ENCODE results near the gene GABRR2. TPM values are rescaled to one million over a fixed set of nuclear protein-coding genes. Genes with fewer than 3 reads are reported as not detected.

GABRR2 gene
- polyA plus RNA-seq, result 0.55 TPM
- long read RNA-seq, donor 1, result 0 reads
- long read RNA-seq, donor 2, result 0 reads
- long read RNA-seq, donor 3, result 0 reads
- long read RNA-seq, donor 4, result 0 reads
- long read RNA-seq, donor 5, result 0 reads
- long read RNA-seq, donor 6, result 0 reads
- long read RNA-seq, donor 7, result 0 reads
- long read RNA-seq, donor 8, result 0 reads
- long read RNA-seq, donor 9, result 0 reads
- long read RNA-seq, donor 10, result 0 reads
- long read RNA-seq, donor 11, result 0 reads

DNA sequence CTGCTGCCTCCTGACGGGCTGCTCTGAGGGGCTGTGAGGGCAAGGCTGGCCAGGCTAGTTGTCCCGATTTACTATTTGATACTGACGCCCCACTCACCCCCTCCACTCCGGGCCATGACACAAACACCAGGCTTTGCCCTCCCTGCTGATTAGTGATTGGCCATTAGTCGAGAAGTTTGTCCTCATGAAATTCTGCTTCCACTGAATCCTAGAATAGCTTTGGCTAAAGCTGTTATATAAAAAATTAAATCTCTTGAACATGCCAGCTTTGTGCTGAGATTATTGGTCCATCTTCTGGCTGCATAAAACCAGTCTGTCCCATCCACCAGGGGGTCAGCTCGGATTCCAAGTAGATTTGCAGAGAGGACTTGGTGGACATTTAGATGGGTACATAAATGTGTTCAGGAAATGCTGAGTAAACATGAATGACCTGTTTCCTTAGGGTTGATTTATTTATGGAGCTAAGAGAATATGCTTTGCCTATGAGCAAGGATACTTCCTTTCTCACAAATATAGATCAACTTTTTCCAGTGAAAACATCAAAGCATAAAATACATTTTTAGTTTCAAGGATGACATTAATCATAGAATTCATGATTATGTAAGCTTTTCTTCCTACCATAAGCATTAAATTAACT is at the start of gene GABRR2:
Gene GABRR2, minus strand, starts transcription at position 51 of the 637 bp plus-strand sequence. CDS start 134 bp downstream, outside the sequence.
- no peak for DNase-seq
- 100% methylated on average over 1 of the region's 6 CpGs for WGBS (ENCODE audit: insufficient coverage, low lambda C conversion rate)
- Histone ChIP-seq H3K27me3 (ENCODE audit: control insufficient read depth, insufficient read depth, low read length) (no peaks in the 10 kb centered on the region), H3K4me1 (ENCODE audit: control insufficient read depth, insufficient read depth, low read length) (peaks cover 3% of the 10 kb centered on the region), H3K4me3 (ENCODE audit: low read length) (no peak within 1 kb of the TSS), H3K9me3 (ENCODE audit: control insufficient read depth, low read depth, low read length) (no peaks in the 10 kb centered on the region), H3K36me3 (ENCODE audit: control insufficient read depth, insufficient read depth, low read length) (peaks cover 6% of the 10 kb centered on the region), H3K27ac (ENCODE audit: low read length) (no peak within 1 kb of the TSS)

DNA sequence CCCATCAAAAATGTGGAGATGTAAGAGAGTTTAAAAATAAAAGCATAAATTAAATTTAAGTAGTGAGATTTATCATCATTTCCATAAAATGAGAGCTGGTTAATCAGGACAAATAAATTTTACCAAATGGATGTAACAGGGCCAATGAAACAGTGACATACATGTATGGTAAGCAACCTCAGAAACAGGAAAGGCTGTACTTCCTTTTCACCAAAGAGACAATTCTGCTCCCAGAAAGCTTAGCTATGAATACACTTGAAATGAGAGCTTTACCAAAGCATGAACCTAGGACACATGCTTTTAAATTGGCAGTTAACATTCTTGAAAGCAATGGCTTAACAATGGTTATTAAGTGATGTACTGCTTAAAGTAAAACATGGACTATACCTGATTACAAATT is 49.5 kb upstream of the GABRR2 start:
- Histone ChIP-seq H3K9me3 (ENCODE audit: control insufficient read depth, low read depth, low read length) (no peaks in the 10 kb centered on the region), H3K4me1 (ENCODE audit: control insufficient read depth, insufficient read depth, low read length) (no peaks in the 10 kb centered on the region), H3K27me3 (ENCODE audit: control insufficient read depth, insufficient read depth, low read length) (no peaks in the 10 kb centered on the region), H3K4me3 (ENCODE audit: low read length) (no peak overlapping the region), H3K36me3 (ENCODE audit: control insufficient read depth, insufficient read depth, low read length) (peaks cover 2% of the 10 kb centered on the region), H3K27ac (ENCODE audit: low read length) (no peak overlapping the region)
- no peak for DNase-seq

DNA sequence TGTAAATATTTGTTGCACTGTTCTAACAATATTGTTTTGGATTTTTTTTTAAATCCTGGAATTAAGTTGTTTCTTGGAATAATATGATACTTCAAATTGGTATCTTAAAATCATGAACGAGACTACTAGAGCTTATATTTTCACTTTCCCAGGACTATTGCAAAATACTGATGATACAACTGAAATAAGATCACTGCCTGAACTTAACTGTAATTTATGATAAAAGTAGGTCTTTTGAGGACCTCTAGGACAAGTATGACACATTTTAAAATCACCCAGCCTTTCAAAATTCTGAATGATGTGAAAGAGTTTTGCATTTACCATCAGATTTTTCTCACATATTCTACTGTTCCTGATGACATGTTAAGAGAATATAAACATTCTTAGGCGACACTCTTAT is 46.1 kb upstream of the GABRR2 start:
- no peak for DNase-seq
- Histone ChIP-seq H3K4me3 (ENCODE audit: low read length) (no peak overlapping the region), H3K27me3 (ENCODE audit: control insufficient read depth, insufficient read depth, low read length) (no peaks in the 10 kb centered on the region), H3K36me3 (ENCODE audit: control insufficient read depth, insufficient read depth, low read length) (peaks cover 2% of the 10 kb centered on the region), H3K4me1 (ENCODE audit: control insufficient read depth, insufficient read depth, low read length) (no peaks in the 10 kb centered on the region), H3K27ac (ENCODE audit: low read length) (no peak overlapping the region), H3K9me3 (ENCODE audit: control insufficient read depth, low read depth, low read length) (no peaks in the 10 kb centered on the region)
- 100% methylated on average over 1 of the region's 2 CpGs for WGBS (ENCODE audit: insufficient coverage, low lambda C conversion rate)

DNA sequence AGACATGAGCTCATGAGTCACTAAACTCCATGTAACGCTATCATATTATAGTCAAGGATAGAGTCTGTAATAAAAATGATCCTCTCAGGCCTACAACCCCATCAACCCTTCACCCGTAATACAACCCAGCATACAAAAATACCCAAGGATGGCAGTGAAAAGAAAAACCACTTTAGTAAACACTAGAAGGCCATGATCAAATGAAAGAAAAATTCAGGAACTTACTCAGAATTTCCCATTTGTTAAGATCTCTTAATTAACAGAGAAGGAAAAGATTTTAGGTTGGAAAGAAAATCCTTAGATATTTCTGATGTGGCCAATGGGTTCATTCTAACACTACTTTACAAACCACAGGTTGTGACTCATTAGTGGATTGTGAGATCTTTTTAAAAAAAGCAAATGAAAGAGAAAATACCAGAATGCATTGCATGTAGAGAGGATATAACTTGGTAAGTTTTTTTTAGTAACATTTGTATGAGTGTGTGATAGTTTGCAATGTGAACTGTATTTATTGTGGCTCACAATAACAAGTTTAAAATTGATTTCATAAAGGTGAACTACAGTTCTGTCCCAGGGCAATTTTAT is 45.4 kb upstream of the GABRR2 start:
- no peak overlapping the region for H3K27ac ChIP-seq (ENCODE audit: low read length)

DNA sequence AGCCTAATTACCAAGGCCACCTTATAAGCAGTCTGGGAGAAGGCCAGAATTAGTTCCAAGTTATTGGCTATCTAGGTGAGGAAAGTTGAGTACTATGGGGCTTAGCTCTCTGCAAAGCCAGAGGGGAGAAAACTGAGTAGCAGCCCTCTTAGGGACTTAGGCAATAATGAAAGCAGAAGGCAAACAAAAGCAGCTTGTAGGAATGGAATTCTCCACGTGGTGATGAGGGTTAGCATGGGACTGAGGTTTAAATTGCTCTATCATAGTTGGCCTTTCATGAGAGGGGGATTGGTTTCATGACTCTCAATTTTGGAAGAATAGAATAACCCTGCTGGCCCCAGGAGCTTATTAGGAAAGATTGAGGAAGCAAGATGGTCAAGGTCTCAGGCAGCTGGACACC is 44.5 kb upstream of the GABRR2 start:
- no peak for DNase-seq
- Histone ChIP-seq H3K27ac (ENCODE audit: low read length) (no peak overlapping the region), H3K9me3 (ENCODE audit: control insufficient read depth, low read depth, low read length) (no peaks in the 10 kb centered on the region), H3K36me3 (ENCODE audit: control insufficient read depth, insufficient read depth, low read length) (no peaks in the 10 kb centered on the region), H3K4me1 (ENCODE audit: control insufficient read depth, insufficient read depth, low read length) (no peaks in the 10 kb centered on the region), H3K27me3 (ENCODE audit: control insufficient read depth, insufficient read depth, low read length) (no peaks in the 10 kb centered on the region), H3K4me3 (ENCODE audit: low read length) (no peak overlapping the region)
- WGBS (ENCODE audit: insufficient coverage, low lambda C conversion rate), result no CpG with 5 or more reads among the region's 1 CpG

More for the DNA sequence above, 45.4 kb upstream of the GABRR2 start:
- WGBS (ENCODE audit: insufficient coverage, low lambda C conversion rate), result no CpG with 5 or more reads among the region's 2 CpGs
- Histone ChIP-seq H3K9me3 (ENCODE audit: control insufficient read depth, low read depth, low read length) (no peaks in the 10 kb centered on the region), H3K4me1 (ENCODE audit: control insufficient read depth, insufficient read depth, low read length) (no peaks in the 10 kb centered on the region), H3K27me3 (ENCODE audit: control insufficient read depth, insufficient read depth, low read length) (no peaks in the 10 kb centered on the region), H3K36me3 (ENCODE audit: control insufficient read depth, insufficient read depth, low read length) (no peaks in the 10 kb centered on the region), H3K4me3 (ENCODE audit: low read length) (no peak overlapping the region)
- no peak for DNase-seq

DNA sequence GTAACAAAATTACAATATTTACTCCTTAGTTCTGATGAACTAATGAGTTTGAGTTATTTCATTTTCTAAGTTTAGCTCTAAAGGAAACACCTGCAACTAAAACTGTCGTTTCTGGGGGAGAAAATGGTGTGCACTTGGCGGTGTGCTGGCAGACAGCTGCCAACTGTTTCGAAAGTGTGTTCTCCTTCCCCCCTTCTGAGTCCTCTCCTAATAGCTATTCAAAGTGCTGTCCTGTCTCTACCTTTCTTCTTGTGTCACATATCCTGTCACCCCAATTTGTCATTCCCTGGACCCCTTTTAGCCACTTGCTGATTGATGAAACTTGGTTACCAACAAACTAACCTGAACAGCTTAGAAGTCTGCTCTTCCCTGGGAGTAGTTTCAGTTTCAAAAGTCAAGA is 42.3 kb upstream of the GABRR2 start:
- H3K9me3 ChIP-seq (ENCODE audit: control insufficient read depth, low read depth, low read length), result no peaks in the 10 kb centered on the region
- H3K27me3 ChIP-seq (ENCODE audit: control insufficient read depth, insufficient read depth, low read length), result no peaks in the 10 kb centered on the region
- WGBS (ENCODE audit: insufficient coverage, low lambda C conversion rate), result no CpG with 5 or more reads among the region's 3 CpGs
- H3K36me3 ChIP-seq (ENCODE audit: control insufficient read depth, insufficient read depth, low read length), result no peaks in the 10 kb centered on the region
- DNase-seq, result no peak
- peaks cover 4% of the 10 kb centered on the region for H3K4me1 ChIP-seq (ENCODE audit: control insufficient read depth, insufficient read depth, low read length)
- no peak overlapping the region for H3K27ac ChIP-seq (ENCODE audit: low read length)
- no peak overlapping the region for H3K4me3 ChIP-seq (ENCODE audit: low read length)

DNA sequence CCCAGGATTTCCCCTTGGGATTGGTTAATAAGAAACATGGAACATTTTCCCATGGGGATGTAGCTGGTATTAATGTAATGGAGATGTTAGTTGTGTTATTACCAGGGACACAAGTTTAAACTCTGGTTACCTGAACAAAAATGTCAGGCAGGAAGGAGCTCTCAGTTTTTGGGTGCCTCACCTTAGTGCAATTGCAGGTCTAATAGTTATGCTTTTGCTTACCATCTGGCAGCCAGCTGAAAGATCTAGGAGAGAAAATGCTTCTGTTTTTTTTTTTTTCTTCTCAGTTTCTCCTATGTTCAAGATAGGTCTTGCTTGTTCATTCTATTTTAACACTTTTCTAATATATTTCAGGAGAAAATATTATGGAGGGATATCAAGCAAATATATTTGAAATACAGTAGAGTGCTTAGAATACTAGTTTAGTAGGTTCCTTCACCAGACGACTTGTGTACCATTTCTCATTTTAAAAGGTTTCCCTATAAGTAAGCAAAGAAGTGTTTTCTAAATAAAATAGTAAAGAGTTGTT is 41.6 kb upstream of the GABRR2 start:
- H3K27ac ChIP-seq (ENCODE audit: low read length), result no peak overlapping the region
- DNase-seq, result no peak
- H3K9me3 ChIP-seq (ENCODE audit: control insufficient read depth, low read depth, low read length), result no peaks in the 10 kb centered on the region
- H3K36me3 ChIP-seq (ENCODE audit: control insufficient read depth, insufficient read depth, low read length), result no peaks in the 10 kb centered on the region
- no peaks in the 10 kb centered on the region for H3K27me3 ChIP-seq (ENCODE audit: control insufficient read depth, insufficient read depth, low read length)
- 83% methylated on average over 1 of the region's 1 CpG for WGBS (ENCODE audit: insufficient coverage, low lambda C conversion rate)
- peaks cover 4% of the 10 kb centered on the region for H3K4me1 ChIP-seq (ENCODE audit: control insufficient read depth, insufficient read depth, low read length)
- no peak overlapping the region for H3K4me3 ChIP-seq (ENCODE audit: low read length)

DNA sequence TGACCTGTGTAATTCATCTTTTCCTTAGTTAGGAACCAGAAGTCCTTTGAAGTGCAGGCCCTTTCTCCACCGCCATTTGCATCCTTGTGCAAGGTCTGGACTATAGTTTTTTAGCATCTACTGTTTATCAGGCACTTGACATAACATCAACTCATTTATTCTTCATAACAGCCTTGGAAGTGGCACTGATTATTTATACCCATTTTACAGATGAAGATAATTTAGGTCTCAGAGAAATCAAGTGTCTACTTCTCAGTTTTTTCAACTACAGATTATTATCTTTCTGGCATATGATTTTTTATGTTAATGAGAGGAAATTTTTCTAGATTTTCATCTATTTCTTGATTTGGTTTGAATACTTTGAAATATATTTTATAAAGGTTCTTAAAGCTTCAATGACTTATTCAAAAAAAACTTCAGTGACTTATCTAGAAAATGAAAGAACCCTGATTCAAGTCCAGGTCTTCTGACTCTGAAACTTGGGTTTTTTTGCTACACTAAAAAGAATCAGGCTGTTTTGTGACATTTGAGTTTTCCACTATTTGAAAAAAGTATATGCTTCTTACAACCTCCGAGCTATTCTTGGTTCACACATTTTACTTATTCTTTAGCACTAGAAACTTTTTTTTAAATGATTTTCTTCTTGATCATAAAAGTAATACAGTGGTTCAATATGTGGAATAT is 40.6 kb upstream of the GABRR2 start:
- no peaks in the 10 kb centered on the region for H3K36me3 ChIP-seq (ENCODE audit: control insufficient read depth, insufficient read depth, low read length)
- no peak for DNase-seq
- H3K4me3 ChIP-seq (ENCODE audit: low read length), result no peak overlapping the region
- no peaks in the 10 kb centered on the region for H3K27me3 ChIP-seq (ENCODE audit: control insufficient read depth, insufficient read depth, low read length)
- H3K27ac ChIP-seq (ENCODE audit: low read length), result no peak overlapping the region
- peaks cover 10% of the 10 kb centered on the region for H3K4me1 ChIP-seq (ENCODE audit: control insufficient read depth, insufficient read depth, low read length)
- H3K9me3 ChIP-seq (ENCODE audit: control insufficient read depth, low read depth, low read length), result no peaks in the 10 kb centered on the region
- WGBS (ENCODE audit: insufficient coverage, low lambda C conversion rate), result 100% methylated on average over 1 of the region's 2 CpGs

DNA sequence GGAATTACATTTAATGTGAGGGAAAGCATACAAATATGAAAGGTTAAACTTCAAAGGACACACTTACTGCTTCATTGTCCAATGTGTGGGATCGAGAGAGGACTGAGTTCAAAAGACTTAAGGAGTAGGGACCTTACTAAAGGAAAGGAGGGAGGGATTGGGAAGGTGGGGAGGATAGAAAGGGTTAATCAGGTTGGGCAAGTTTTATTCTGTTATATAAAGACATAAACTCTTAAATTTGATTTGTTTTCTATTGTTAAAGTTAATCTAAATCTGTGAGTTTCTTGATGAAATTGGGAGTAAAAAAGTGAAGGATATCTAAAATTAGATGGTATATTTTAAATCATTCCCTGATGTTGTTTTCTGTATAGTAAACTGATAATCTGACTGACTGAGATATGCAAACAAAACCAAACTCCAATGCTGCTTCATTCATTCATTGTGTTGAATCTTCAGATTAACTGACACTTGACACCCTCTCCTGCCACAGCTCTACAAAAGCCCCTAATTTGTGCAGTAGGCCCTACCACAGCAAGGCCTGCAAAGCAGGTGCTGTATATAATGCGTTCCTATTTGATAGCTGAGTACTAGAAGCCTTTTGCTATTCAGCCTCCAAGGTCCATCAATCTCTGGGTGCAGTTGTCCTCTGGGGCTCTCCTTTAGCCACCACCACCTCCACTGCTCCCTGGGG is 38.7 kb upstream of the GABRR2 start:
- Histone ChIP-seq H3K27me3 (ENCODE audit: control insufficient read depth, insufficient read depth, low read length) (no peaks in the 10 kb centered on the region), H3K36me3 (ENCODE audit: control insufficient read depth, insufficient read depth, low read length) (no peaks in the 10 kb centered on the region), H3K4me3 (ENCODE audit: low read length) (no peak overlapping the region), H3K4me1 (ENCODE audit: control insufficient read depth, insufficient read depth, low read length) (peaks cover 18% of the 10 kb centered on the region), H3K9me3 (ENCODE audit: control insufficient read depth, low read depth, low read length) (no peaks in the 10 kb centered on the region), H3K27ac (ENCODE audit: low read length) (no peak overlapping the region)
- no peak for DNase-seq
- WGBS (ENCODE audit: insufficient coverage, low lambda C conversion rate), result no CpG with 5 or more reads among the region's 2 CpGs

DNA sequence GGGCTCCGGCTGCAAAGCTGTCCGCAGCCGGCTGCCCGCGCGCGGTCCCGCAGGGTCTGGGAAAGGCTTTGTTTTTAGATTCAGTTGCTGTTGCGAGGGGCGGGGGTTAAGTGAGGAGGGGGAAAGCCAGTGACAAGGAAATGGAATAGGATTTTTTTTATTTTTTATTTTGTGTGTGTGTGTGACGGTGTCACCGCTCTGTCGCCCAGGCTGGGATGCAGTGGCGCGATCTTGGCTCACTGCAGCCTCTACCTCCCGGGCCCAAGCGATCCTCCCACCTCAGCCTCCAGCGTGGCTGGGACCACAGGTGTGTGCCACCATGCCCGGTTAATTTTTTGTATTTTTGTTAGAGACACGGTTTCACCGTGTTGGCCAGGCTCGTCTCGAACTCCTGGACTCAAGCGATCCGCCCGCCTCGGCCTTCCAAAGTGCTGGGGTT is 38.0 kb upstream of the GABRR2 start:
- Histone ChIP-seq H3K27ac (ENCODE audit: low read length) (peak overlapping the region; percentile 86), H3K27me3 (ENCODE audit: control insufficient read depth, insufficient read depth, low read length) (no peaks in the 10 kb centered on the region), H3K9me3 (ENCODE audit: control insufficient read depth, low read depth, low read length) (no peaks in the 10 kb centered on the region), H3K36me3 (ENCODE audit: control insufficient read depth, insufficient read depth, low read length) (no peaks in the 10 kb centered on the region), H3K4me1 (ENCODE audit: control insufficient read depth, insufficient read depth, low read length) (peaks cover 18% of the 10 kb centered on the region), H3K4me3 (ENCODE audit: low read length) (peak overlapping the region; percentile 69)
- no CpG with 5 or more reads among the region's 27 CpGs for WGBS (ENCODE audit: insufficient coverage, low lambda C conversion rate)
- no peak for DNase-seq

Data from large intestine (tissue), 12 donors.